PFSK-1 (cell line): Measurements from ENCODE around the gene SYCE3.

Source experiments
- REST ChIP-seq, 2 experiments: IDR thresholded peaks; 2 replicates each; pipeline versions ENCODE4 v1.6.1 to v1.8.0; 2011 to 2012; ENCODE audit warnings: low read depth in 2 of 2, low read length in 2 of 2, control low read depth in 1 of 2, inconsistent platforms in 1 of 2, mild to moderate bottlenecking in 1 of 2, moderate library complexity in 1 of 2; ENCODE audit not compliant: insufficient read depth in 1 of 2
- SIN3A ChIP-seq: IDR thresholded peaks from 2 replicates; pipeline ENCODE4 v1.6.1; 2012; ENCODE audit warnings: mild to moderate bottlenecking, low read length, moderate library complexity, borderline replicate concordance; ENCODE audit not compliant: insufficient read depth

- TF ChIP-seq SIN3A: no peak
- no peak for TF ChIP-seq REST (IDR thresholded peaks at IDR 0.05; ENCODE audit: insufficient read depth in 1 of 2, low read depth in 2 of 2, low read length in 2 of 2)
These were observed 59.9 kb downstream of the SYCE3 start for GRCh38 chr22:50502628-50503474.
